NOMO-1 treated with DMSO at 0.1 percent for 48 hours (cell line): Measurements from ENCODE around the gene KLHL29.

Source experiments
- DNase-seq: peaks from one replicate; lab custom pipeline; 2025; ENCODE audit not compliant: unreplicated experiment; lab: John Stamatoyannopoulos, UW

KLHL29 gene

DNA sequence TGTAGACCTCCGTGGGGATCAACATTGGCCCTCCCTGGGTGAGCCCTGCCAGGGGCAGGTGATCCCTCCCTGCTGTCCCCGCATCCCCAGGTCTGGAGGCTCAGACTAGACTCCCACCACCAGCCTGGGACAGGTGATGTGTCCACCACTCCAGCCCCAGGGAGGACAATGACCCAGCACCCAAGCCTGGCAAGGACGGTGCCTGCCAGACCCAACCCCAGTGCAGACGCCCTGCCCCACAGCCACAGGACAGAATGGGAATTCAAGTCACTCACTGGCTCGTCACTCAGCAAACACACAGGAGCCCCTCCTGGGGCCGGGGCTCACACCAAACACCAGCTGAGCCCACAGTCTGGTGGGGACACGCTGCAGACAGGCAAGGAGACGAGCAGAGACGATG lies 302.2 kb downstream of the KLHL29 start:
- DNase-seq, result no peak

DNA sequence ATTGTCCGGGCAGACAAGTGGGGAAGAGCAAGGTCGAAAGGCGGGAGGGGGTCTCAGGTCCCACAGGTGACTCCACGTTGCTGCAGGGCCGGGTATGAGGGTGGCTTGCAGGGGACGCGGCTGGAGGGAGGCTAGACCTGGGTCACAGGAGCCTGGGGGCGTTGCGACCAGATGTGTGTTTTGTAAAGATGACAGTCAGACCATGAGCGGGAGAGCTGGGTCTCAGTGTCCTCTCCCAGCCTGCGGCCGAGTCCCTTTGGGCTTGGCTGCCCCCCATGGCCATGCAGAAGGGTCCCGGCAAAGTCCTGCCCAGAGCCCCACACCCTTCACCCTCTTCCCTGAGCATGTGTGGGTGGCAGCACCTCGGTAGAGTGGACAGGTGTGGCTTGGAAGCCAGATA lies 302.7 kb downstream of the KLHL29 start:
- DNase-seq, result no peak

DNA sequence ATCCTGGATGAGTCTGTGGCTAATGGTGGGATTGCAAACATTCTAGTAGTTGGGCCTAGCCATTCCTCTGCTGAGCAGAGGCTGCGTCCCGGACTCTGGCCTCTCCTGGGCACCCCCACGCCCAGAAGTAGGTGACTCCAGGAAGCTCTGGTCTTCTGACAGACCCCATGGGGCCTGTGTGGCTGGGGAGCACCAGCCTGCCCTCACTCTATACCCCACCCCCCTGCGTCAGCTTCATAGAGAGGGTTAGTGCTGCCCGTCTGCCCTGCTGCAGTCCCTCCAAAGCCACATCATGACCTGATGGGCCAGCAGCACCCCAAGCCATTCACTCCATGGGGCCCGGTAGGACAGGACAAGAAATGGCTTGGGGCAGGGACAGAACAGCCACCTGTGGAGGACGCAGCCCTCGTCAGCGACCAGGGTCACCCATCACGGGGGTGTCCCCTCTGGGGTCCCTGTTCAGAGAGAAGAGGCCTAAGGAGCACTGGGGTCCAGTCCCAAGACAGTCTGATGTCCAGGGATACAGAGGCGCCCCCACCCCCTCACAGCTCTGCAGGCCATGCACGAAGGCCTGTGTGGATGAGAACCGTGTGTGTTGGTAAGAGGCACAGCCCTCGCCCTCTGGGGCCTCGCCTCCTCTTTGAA lies 303.6 kb downstream of the KLHL29 start:
- no peak for DNase-seq

DNA sequence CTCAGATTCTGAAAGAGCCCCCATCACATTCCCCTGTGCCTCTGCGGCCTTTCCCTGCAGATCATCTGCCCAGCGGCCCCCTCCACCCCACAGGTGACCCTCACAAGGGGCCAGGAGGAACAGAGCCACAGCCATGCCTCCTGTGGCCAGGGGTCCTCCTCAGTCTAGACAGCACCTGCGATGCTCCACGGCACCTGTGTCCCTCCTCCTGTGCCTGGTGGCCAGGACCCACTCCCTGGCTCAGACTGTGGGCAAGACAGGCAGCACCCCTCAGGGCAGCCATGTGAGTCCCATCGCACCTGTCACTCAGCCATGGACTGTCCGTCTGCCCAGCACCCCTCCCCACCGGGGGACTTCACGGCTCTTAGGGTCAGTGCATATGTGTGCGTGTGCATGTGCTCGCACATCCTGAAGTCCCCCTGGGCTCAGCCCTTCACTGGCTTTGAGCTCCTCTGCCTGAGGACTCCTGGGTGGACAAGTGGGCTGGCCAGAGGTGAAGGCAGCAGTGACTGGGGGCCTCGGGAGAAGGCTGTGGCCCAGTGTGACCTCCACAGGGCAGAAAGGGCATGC lies 304.2 kb downstream of the KLHL29 start:
- no peak for DNase-seq

DNA sequence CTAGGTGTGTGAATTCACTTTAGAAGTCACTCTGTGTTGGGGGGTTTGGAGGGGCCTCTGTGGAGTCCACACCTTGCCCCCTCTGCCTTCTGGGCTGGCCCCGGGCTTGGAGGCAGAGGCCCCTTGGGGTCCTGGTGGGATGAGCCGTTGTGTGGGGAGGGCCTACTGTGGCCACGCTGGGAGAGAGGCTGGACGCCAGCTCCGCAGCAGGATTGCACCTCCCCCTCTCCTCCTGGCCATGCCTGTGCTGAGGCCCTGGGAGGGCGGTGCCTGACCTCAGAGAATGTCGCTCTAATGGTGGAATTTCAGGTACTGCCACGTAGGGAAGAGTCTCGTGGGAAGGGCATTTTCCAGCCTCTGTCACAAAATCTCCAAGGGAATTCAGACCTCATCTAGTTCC lies 304.9 kb downstream of the KLHL29 start:
- no peak for DNase-seq

DNA sequence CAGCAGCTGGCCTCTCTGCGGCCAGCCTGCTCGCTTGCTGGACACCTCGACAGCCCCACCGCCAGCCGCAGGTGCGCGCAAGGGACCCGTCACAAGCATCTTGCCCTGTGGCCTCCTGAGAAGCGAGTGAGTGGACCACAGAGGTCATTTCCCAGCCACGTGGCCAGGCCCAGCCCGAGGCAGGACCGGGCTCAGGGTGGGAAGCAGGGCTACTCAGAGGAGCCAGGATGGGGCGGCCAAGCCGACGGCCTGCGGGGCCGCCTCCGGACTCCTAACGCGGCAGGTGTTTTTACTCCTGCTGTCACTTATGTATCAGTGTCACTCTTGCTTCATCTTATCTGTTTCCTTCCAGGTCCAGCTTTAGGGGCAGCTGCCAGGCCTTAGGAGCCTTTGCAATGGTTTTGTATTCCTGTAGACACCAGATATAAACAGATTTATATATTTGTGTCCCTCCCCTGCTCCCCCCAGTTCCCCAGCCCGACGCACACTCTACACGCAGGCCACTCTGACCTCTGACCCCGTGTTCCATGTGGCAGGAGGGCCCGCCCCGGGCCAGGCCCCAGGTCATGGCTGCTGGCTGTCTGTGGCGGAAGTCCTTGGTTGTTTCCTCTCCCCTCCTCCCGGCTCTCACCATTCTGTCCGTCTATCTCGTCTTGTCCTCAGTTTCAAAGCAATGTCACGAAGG lies 305.6 kb downstream of the KLHL29 start:
- no peak for DNase-seq

DNA sequence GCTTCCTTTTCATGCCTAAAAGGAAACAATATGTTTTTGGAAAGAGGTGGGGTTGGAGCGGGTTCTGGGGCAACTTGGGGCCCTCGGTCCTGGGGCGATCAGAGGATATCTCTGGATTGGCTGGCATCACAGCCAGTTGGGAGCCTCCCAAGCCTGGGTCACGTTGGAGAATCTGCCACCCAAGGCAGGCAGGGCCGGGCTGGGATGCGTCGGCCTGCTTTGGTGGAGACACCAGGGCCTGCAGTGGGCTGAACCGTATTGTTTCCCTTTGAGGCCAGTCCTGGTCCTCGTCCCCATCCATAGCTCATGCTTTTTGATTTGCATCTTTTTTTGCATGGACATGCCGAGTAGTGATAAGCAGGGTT lies 306.1 kb downstream of the KLHL29 start:
- DNase-seq, result no peak

DNA sequence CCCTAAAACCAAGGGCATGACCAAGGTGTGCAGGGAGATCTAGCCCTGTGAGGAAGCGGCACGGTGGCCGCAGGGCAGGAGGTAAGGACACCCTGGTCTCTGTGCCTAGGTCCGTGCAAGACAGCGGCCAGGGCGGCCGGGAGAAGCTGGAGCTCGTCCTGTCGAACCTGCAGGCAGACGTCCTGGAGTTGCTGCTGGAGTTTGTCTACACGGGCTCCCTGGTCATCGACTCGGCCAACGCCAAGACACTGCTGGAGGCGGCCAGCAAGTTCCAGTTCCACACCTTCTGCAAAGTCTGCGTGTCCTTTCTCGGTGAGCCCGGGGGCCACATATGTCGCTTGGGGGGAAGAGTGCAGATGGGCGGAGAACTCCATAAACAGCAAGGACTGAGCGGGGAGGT lies 306.6 kb downstream of the KLHL29 start:
- DNase-seq, result no peak

DNA sequence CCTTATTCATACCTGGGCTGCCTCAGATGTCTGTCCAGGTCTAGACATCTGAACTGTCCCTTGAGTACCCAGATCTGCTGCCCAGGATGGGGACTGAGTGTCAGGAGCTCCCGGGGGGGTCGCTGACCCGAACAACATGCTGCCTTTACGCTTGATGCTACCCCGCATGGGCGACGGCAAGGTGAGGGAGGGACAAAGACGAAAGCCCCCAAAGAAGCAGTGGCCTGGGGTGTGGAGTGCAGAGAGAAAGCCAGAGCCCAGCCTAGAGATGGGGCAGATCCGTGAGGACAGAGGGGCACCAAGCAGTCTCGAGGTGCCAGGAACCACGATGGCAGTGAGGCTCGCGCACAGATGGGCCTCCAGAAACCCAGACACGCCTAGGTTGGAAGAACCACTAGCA lies 307.3 kb downstream of the KLHL29 start:
- DNase-seq, result no peak

DNA sequence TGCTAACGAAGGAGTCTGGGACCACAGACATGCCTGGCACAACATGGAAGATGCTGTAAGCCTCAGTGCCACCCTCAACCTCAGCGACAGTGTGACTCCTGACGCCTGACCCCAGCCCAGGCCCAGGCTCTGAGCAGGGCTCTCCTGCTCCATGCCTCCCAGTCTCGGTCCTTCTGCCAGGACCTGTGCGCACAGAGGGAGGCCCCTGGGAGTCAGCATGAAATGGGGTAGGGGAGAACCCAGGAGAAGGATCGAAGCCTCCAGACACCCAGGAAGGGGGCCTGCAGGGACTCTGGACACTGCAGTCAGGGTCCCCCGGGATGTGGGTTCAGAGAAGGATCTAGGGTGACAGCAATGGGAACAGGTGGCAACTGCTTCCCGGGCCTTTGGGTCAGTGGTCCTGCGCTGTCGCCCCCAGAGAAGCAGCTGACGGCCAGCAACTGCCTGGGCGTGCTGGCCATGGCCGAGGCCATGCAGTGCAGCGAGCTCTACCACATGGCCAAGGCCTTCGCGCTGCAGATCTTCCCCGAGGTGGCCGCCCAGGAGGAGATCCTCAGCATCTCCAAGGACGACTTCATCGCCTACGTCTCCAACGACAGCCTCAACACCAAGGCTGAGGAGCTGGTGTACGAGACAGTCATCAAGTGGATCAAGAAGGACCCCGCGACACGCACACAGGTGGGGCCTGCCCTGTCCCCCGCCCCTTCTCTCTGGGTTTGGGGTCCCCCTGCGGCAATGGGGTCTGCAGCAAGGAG lies 308.0 kb downstream of the KLHL29 start:
- DNase-seq, result no peak

DNA sequence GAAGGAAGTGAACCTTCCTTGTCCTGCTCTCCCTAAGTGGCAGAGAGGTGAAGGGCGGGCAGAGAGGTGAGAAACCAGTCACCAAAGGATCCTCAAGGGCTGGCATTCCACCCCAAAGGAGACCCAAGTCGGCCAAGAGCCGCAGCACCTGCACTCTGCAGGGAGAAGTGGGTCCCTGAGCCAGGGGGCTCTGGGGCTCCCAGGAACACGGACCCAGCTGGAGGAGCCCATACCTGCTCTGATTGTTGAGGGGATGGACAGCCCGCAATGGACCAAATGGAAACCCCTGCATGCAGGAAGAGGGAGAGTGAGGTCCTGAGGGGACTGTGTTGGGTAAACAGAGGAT lies 308.6 kb downstream of the KLHL29 start:
- no peak for DNase-seq

DNA sequence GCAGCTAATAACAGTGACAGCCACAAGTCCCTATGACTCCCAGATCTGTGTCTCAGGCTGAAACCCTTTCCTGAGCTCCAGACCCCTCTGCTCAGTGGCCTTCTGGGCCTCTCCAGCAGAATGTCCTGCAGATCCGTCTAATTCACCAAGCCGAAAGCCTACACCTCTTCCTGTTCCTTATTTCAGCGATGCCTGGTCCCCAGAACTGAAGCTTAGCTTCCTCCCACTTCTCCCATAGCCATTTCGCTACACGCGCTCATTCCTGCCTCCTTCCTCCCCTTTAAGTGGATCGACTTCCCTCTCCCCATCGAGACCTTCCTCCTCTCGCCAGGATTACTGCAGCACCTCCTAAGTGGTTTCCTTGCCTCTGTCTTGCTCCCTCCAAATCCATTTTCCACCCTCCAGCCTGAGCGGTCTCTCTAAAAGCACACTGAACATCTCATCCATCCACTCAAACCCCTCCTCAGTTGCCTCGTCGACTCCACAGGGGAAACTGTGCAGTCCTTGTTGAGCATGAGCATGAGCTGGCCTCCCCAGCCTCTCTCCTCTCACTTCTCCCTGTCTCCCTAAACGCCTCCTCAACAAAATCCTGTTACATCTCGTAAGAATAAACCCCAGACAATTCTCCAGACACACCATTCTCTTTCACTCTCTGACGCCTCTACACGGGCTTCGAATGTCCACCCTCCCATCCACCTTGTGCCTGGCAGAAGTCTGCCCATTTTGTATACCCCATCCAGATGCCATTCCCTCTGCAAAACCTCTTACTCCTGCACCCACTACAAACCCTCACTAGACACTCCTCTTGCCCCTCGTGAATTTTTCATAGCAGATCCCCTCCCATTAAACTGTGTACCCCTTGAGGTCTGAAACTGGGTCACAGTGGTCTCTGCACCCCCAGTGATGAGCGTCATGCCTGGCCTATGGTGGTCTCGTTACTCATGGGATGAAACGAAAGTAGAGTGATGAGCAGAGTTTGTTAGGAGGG lies 309.4 kb downstream of the KLHL29 start:
- no peak for DNase-seq

DNA sequence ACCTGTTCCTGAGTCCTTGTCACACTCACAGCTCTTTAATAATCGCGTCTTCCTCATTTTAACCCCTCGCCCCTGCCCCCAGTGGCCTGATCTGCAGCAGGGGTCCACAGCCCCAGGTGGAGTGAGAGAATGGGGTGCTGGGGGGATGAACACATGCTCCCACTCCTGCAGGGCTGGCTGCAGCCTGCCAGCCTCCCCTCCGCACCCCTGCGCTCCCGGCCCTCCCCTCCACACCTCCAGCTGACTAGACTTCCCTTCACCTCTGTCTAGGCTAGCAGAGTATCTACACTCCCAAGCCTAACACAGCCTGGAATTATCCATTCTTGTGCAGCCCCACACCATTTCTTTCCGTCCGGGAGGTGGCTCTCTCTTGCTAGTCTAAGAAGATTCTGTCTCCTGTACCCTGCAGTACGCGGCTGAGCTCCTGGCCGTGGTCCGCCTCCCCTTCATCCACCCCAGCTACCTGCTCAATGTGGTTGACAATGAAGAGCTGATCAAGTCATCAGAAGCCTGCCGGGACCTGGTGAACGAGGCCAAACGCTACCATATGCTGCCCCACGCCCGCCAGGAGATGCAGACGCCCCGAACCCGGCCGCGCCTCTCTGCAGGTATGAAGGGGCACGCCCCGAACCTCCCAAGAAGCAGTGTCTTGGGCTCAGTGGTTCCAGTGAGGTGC lies 310.4 kb downstream of the KLHL29 start:
- no peak for DNase-seq

DNA sequence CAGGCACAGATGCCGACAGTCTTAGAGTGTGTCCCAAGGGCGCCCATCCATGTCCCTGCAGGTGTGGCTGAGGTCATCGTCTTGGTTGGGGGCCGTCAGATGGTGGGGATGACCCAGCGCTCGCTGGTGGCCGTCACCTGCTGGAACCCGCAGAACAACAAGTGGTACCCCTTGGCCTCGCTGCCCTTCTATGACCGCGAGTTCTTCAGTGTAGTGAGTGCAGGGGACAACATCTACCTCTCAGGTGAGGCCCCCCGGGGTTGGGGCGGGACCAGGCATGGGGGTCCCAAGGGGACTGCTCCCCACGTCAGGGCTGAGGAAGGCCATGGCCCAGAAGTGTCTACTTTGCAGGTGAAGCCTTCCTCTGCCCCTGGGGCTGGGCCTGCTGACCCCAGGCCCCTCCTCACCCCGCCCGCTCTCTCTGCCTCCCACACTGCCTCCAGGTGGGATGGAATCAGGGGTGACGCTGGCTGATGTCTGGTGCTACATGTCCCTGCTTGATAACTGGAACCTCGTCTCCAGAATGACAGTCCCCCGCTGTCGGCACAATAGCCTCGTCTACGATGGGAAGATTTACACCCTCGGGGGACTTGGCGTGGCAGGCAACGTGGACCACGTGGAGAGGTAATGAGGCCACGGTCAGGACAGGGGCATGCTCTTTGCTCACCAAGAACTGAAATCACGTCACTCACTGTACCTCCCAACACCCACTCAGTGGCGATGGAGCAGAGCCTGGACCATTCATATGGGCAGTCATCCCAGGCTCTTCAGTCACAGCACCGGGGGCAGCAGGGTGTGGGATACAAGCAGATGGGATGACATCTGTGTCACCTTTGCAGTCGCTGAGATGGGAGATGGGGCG lies 311.1 kb downstream of the KLHL29 start:
- DNase-seq, result no peak

DNA sequence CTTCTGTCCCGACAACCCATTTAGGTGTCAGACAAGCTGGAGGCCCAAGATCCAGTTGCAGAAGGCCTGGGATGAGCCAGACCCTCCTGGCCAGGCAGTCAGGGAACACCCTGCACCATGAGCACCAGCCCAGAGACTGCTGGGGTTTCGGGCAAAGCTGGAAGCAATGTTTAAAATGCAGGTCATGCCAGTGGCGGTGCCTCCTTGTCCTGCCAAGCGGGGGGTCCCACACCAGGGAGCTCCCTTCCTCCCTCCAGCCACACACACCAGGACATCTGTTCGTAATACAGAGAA lies 311.7 kb downstream of the KLHL29 start:
- DNase-seq, result no peak

DNA sequence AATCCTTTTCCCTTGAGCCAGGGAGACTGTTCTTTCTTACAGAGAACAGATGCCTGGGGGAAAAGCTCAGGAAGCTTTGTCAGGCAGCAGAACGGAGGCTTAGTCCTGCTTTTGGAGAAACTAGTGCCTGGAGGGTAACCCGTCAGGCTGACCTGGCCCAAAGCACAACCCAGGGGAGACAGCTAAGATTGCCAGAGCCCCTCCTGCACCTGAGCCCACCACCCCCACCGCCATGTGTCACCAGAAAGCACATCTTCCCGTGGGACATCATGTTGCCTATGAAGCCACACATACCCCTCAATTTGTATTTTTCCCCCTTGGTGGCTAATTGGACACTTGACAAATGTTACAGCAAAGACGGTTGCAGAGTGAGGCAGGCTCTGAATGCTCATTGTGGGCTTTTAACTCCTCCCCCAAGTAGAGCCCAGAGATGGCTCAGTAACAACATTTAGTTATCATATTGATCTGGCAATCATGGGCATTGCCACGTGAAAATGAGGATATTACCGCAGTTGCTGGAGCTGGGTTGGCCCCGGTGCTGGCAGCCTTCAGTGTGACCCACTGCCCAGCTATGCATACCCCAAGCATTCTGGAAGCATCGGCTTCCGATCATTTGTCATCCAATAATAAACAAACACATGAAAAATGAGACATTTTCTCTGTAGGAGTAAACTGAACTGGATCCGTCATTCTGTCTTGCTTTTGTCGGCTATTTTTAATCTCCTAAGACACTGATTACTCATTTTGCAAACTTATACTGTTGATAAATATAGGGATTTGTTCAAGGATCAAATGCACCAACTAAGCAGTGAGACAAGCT lies 312.5 kb downstream of the KLHL29 start:
- DNase-seq, result no peak

DNA sequence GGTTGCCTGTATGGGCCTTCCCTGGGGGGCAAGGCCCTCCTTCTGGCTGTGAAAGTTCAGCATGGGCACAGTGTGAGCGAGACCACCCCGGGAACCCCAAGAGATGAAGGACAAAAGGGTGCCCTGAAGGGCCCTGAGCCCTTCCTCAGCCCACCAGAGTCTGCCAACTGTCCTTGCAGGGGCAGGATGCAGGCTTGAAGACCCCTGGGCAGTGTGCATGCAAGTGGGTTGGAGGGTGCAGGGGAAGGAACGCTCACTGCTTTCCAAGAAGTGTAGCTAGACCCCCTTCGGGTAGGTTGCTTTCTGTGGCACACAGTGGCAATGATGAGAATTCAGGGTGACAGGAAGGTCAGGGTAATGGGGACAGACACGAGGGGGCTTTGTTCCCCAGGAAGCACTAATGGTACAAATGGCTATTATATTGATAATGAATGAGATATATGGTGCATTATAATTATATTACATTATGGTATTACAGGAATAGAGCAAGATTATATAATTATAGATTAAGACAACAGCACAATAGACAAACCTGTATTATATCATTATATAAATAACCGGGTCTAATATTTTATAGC lies 313.2 kb downstream of the KLHL29 start:
- no peak for DNase-seq

DNA sequence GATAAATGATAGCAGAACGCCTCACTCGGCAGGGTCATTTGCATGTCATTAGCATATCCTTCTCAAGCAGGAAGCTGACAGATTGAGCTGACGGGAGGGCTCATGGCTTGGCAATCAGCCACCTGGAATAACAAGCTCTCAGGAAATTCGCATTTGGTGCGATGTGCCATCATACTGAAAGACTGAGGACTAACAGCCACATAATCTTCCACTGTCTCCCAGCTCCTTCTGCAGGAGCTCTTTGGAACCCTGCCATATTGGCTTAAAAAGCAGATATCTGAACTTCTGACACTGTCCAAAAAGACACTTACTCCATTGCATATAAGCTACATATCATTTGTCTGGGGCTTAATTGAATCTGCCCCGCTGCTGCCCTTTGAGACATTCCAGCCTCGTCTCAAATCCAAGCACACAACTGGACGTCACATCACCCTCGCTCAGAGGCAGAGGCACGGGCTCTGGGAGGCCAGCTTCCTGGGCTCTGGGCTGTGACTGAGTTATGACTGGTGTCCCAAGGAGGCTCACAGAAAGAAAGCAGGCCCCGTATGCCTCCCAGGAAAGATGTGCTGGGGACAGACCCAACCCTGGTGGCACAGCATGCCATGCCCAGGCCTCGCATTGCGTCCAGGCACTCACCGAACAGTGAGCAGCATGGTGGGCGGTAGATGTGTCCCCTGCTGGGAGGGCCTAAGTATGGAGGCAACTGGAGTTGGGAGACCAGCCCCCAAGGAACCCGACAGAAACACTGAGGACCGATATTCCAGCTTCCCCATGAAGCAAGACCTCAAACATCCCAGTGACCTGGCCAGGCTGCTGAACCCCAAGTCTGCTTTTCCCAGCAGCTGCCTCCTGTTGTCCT lies 314.0 kb downstream of the KLHL29 start:
- no peak for DNase-seq
